ENCODE data around the gene PPP1R37. TPM values are rescaled to one million over a fixed set of nuclear protein-coding genes. Genes with fewer than 3 reads are reported as not detected.
A peak's percentile ranks its signal among the peaks of the same experiment; 100 is the strongest.

The PPP1R37 gene
- total RNA-seq, 4 donors from 2014 or later, result 6.7 to 43.8 (median 24.4) TPM

DNA sequence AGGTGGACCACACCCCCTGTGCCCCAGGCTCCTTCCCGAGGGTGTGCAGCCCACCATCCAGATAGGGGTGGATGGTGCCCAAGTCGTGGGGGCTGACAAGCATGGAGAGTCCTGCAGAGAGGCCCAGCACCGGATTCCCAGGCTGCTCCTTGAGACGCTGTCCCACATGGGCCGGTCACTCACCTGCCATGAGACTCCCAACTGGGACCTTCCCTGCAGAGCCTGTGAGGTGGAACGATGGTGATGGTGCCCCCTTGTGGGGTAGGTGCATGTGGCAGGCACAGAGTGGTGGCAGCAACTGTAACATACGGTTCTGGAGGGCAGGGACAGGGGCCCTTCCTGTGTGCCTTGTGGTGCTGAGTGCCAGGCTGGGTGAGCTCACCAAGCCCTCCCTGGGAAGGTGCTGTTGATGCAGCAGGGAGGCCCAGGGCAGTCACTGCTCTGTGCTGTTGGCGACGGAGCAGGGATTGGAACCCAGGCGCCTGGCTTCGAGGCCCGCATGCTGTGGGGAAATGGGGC is 33.1 kb downstream of the PPP1R37 start:
- intact Hi-C loops (cut with DNase I; ENCODE audit: low total_unique reads), result no loop called here
- no peak overlapping the region for H3K27ac ChIP-seq
- H3K4me1 ChIP-seq, result no peaks in the 10 kb centered on the region
- no peak overlapping the region for H3K4me3 ChIP-seq
- no peaks in the 10 kb centered on the region for H3K36me3 ChIP-seq
- TF ChIP-seq CTCF (IDR thresholded peaks at IDR 0.05) (peak in 2 of 4 experiments; percentile 17 to 22), POLR2A (IDR thresholded peaks at IDR 0.05) (no peak)
- H3K27me3 ChIP-seq, result no peaks in the 10 kb centered on the region
- H3K9me3 ChIP-seq, result no peaks in the 10 kb centered on the region
- DNase-seq, result peak in 1 of 2 donors; percentile 27

- Histone ChIP-seq H3K9me3 (no peaks in the 10 kb centered on the region), H3K4me1 (no peaks in the 10 kb centered on the region), H3K4me3 (no peak overlapping the region), H3K36me3 (no peaks in the 10 kb centered on the region), H3K27me3 (no peaks in the 10 kb centered on the region), H3K27ac (no peak overlapping the region)
- TF ChIP-seq POLR2A (IDR thresholded peaks at IDR 0.05) (no peak), CTCF (IDR thresholded peaks at IDR 0.05) (no peak)
- DNase-seq, result no peak
- intact Hi-C loops (cut with DNase I; ENCODE audit: low total_unique reads), result no loop called here
Observed at GRCh38 chr19:45126654-45127053, 33.7 kb downstream of the PPP1R37 start.

- Histone ChIP-seq H3K36me3 (no peaks in the 10 kb centered on the region), H3K27me3 (no peaks in the 10 kb centered on the region)
- intact Hi-C loops (cut with DNase I; ENCODE audit: low total_unique reads), result no loop called here
Observed at GRCh38 chr19:45128146-45128545, 35.2 kb downstream of the PPP1R37 start.

DNA sequence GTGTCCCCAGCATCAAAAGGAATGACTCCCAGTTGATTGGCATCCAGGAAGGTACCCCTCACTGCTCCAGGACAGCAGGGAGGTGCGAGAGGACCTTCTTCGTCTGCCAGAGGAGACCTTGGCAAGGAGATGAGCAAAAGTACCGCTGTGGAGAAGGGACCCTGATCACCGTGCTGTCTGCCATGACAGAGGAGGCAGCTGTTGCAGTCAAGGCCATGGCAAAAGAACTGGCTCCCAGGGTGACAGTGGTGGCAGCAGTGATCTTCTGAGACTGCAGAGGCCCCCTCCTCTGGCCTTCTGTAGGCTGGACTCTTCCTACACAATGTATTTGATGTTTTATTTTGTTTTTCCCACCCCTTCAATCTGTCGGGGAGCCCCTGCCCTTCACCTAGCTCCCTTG is 35.8 kb downstream of the PPP1R37 start:
- no peaks in the 10 kb centered on the region for H3K4me1 ChIP-seq
- intact Hi-C loops (cut with DNase I; ENCODE audit: low total_unique reads), result no loop called here
- no peak overlapping the region for H3K27ac ChIP-seq
- H3K4me3 ChIP-seq, result no peak overlapping the region
- DNase-seq, result no peak
- no peak for TF ChIP-seq CTCF (IDR thresholded peaks at IDR 0.05)
- TF ChIP-seq POLR2A (IDR thresholded peaks at IDR 0.05), result no peak
- no peaks in the 10 kb centered on the region for H3K9me3 ChIP-seq
- H3K36me3 ChIP-seq, result no peaks in the 10 kb centered on the region
- no peaks in the 10 kb centered on the region for H3K27me3 ChIP-seq

More at GRCh38 chr19:45128146-45128545, 35.2 kb downstream of the PPP1R37 start:
- Histone ChIP-seq H3K27ac (no peak overlapping the region), H3K9me3 (no peaks in the 10 kb centered on the region), H3K4me1 (no peaks in the 10 kb centered on the region), H3K4me3 (no peak overlapping the region)
- DNase-seq, result no peak
- TF ChIP-seq CTCF (IDR thresholded peaks at IDR 0.05), result no peak
- TF ChIP-seq POLR2A (IDR thresholded peaks at IDR 0.05), result no peak

GRCh38 chr19:45130236-45130635 is 37.3 kb downstream of the PPP1R37 start:
- H3K4me1 ChIP-seq, result no peaks in the 10 kb centered on the region
- no peaks in the 10 kb centered on the region for H3K9me3 ChIP-seq
- TF ChIP-seq POLR2A (IDR thresholded peaks at IDR 0.05) (no peak), CTCF (IDR thresholded peaks at IDR 0.05) (no peak)
- H3K36me3 ChIP-seq, result no peaks in the 10 kb centered on the region
- no peak for DNase-seq
- intact Hi-C loops (cut with DNase I; ENCODE audit: low total_unique reads), result no loop called here
- H3K4me3 ChIP-seq, result no peak overlapping the region
- H3K27ac ChIP-seq, result no peak overlapping the region
- no peaks in the 10 kb centered on the region for H3K27me3 ChIP-seq

All from uterus (tissue), 4 donors.